ENCODE measurements around the gene MRPS2. TPM values are rescaled to one million over a fixed set of nuclear protein-coding genes. Genes with fewer than 3 reads are reported as not detected.
"Not testable (repeated sequence)": the region's sequence is repeated elsewhere in the genome, so short reads cannot be mapped to it uniquely, and the experiment has no call there.

Gene MRPS2
- total RNA-seq, 1 donor from 2014 or later, result 23.4 TPM

GRCh38 chr9:135531096-135531495 lies 30.6 kb downstream of the MRPS2 start:
- H3K4me3 ChIP-seq, result no peak overlapping the region
- H3K36me3 ChIP-seq, result no peaks in the 10 kb centered on the region
- H3K27ac ChIP-seq, result no peak overlapping the region
- no peaks in the 10 kb centered on the region for H3K79me2 ChIP-seq (ENCODE audit: low read depth)
- Mint-ChIP-seq H3K36me3 (no peaks in the 10 kb centered on the region), H3K4me3 (no peak overlapping the region), H3K4me1 (no peaks in the 10 kb centered on the region), H3K9me3 (no peaks in the 10 kb centered on the region), H3K27me3 (ENCODE audit: insufficient read depth, low read depth) (peaks cover 11% of the 10 kb centered on the region), H3K27ac (no peak overlapping the region)
- no peaks in the 10 kb centered on the region for H3K27me3 ChIP-seq
- H3K9ac ChIP-seq, result no peak overlapping the region
- no peak overlapping the region for H2AFZ ChIP-seq (replicated peaks)
- TF ChIP-seq EZH2 (IDR thresholded peaks at IDR 0.05) (no peak), EZH2phosphoT487 (IDR thresholded peaks at IDR 0.05) (no peak), CTCF (IDR thresholded peaks at IDR 0.05) (no peak)
- no peaks in the 10 kb centered on the region for H3F3A ChIP-seq (ENCODE audit: low read depth)
- no peak for DNase-seq (ENCODE audit: low spot score)
- H3K4me1 ChIP-seq, result no peaks in the 10 kb centered on the region
- no peaks in the 10 kb centered on the region for H4K20me1 ChIP-seq (ENCODE audit: low read depth)
- H3K4me2 ChIP-seq, result no peak overlapping the region
- H3K9me3 ChIP-seq (ENCODE audit: low read depth), result no peaks in the 10 kb centered on the region

- H3K4me3 Mint-ChIP-seq, result no peak overlapping the region
- Histone ChIP-seq H3K9ac (no peak overlapping the region), H4K20me1 (ENCODE audit: low read depth) (no peaks in the 10 kb centered on the region), H3K79me2 (ENCODE audit: low read depth) (no peaks in the 10 kb centered on the region), H3K27me3 (no peaks in the 10 kb centered on the region), H3F3A (ENCODE audit: low read depth) (no peaks in the 10 kb centered on the region), H3K4me1 (no peaks in the 10 kb centered on the region), H3K4me2 (no peak overlapping the region), H3K9me3 (ENCODE audit: low read depth) (no peaks in the 10 kb centered on the region), H3K27ac (no peak overlapping the region), H3K4me3 (no peak overlapping the region), H2AFZ (replicated peaks) (no peak overlapping the region), H3K36me3 (no peaks in the 10 kb centered on the region)
- no peak for DNase-seq (ENCODE audit: low spot score)
- no peaks in the 10 kb centered on the region for H3K4me1 Mint-ChIP-seq
- no peak for TF ChIP-seq EZH2phosphoT487 (IDR thresholded peaks at IDR 0.05)
- no peak for TF ChIP-seq CTCF (IDR thresholded peaks at IDR 0.05)
- TF ChIP-seq EZH2 (IDR thresholded peaks at IDR 0.05), result no peak
- no peaks in the 10 kb centered on the region for H3K9me3 Mint-ChIP-seq
- no peaks in the 10 kb centered on the region for H3K36me3 Mint-ChIP-seq
- no peak overlapping the region for H3K27ac Mint-ChIP-seq
- peaks cover 9% of the 10 kb centered on the region for H3K27me3 Mint-ChIP-seq (ENCODE audit: insufficient read depth, low read depth)
Observed at GRCh38 chr9:135533113-135533512, 32.6 kb downstream of the MRPS2 start.

GRCh38 chr9:135533674-135534073 lies 33.2 kb downstream of the MRPS2 start:
- H3K4me3 Mint-ChIP-seq, result no peak overlapping the region
- H3K27ac Mint-ChIP-seq, result no peak overlapping the region
- TF ChIP-seq EZH2phosphoT487 (IDR thresholded peaks at IDR 0.05), result no peak
- no peak for TF ChIP-seq EZH2 (IDR thresholded peaks at IDR 0.05)
- no peak for TF ChIP-seq CTCF (IDR thresholded peaks at IDR 0.05)
- Histone ChIP-seq H3K27me3 (no peaks in the 10 kb centered on the region), H3K9me3 (ENCODE audit: low read depth) (no peaks in the 10 kb centered on the region), H4K20me1 (ENCODE audit: low read depth) (no peaks in the 10 kb centered on the region), H3K4me2 (no peak overlapping the region), H2AFZ (replicated peaks) (no peak overlapping the region), H3F3A (ENCODE audit: low read depth) (no peaks in the 10 kb centered on the region), H3K4me3 (no peak overlapping the region), H3K79me2 (ENCODE audit: low read depth) (no peaks in the 10 kb centered on the region), H3K36me3 (no peaks in the 10 kb centered on the region), H3K4me1 (no peaks in the 10 kb centered on the region), H3K27ac (no peak overlapping the region), H3K9ac (no peak overlapping the region)
- no peaks in the 10 kb centered on the region for H3K36me3 Mint-ChIP-seq
- H3K4me1 Mint-ChIP-seq, result no peaks in the 10 kb centered on the region
- peaks cover 9% of the 10 kb centered on the region for H3K27me3 Mint-ChIP-seq (ENCODE audit: insufficient read depth, low read depth)
- no peaks in the 10 kb centered on the region for H3K9me3 Mint-ChIP-seq
- no peak for DNase-seq (ENCODE audit: low spot score)

- H3K9ac ChIP-seq; H3K4me3 ChIP-seq; H4K20me1 ChIP-seq (ENCODE audit: low read depth); H3K4me1 ChIP-seq; DNase-seq (ENCODE audit: low spot score); H3K27ac ChIP-seq; H3K36me3 ChIP-seq; H3K27me3 ChIP-seq; H3K9me3 ChIP-seq (ENCODE audit: low read depth); H3K36me3 Mint-ChIP-seq; H3K27ac Mint-ChIP-seq; H3K9me3 Mint-ChIP-seq; H3K79me2 ChIP-seq (ENCODE audit: low read depth); H3K4me3 Mint-ChIP-seq; H3K4me1 Mint-ChIP-seq; H3F3A ChIP-seq (ENCODE audit: low read depth); H2AFZ ChIP-seq (replicated peaks); H3K4me2 ChIP-seq: not testable (repeated sequence)
- H3K27me3 Mint-ChIP-seq (ENCODE audit: insufficient read depth, low read depth), result peaks cover 12% of the 10 kb centered on the region
Observed at GRCh38 chr9:135534192-135534711, 33.8 kb downstream of the MRPS2 start.

- DNase-seq (ENCODE audit: low spot score); H4K20me1 ChIP-seq (ENCODE audit: low read depth); H3K79me2 ChIP-seq (ENCODE audit: low read depth); H3K36me3 Mint-ChIP-seq; H3K4me1 Mint-ChIP-seq; H3K9me3 ChIP-seq (ENCODE audit: low read depth); H3K27ac Mint-ChIP-seq; H3K36me3 ChIP-seq; H3K4me2 ChIP-seq; H3K9ac ChIP-seq; H3K9me3 Mint-ChIP-seq; H3K4me1 ChIP-seq; H3K27ac ChIP-seq; H2AFZ ChIP-seq (replicated peaks); H3K27me3 ChIP-seq; H3F3A ChIP-seq (ENCODE audit: low read depth); H3K4me3 ChIP-seq; H3K4me3 Mint-ChIP-seq: not testable (repeated sequence)
- H3K27me3 Mint-ChIP-seq (ENCODE audit: insufficient read depth, low read depth), result peaks cover 11% of the 10 kb centered on the region
Observed at GRCh38 chr9:135534826-135535225, 34.3 kb downstream of the MRPS2 start.

GRCh38 chr9:135535631-135536030 lies 35.1 kb downstream of the MRPS2 start:
- H3F3A ChIP-seq (ENCODE audit: low read depth); H3K4me2 ChIP-seq; H3K4me3 Mint-ChIP-seq; H3K27ac Mint-ChIP-seq; H3K9me3 Mint-ChIP-seq; DNase-seq (ENCODE audit: low spot score); H2AFZ ChIP-seq (replicated peaks); H3K27me3 ChIP-seq; H4K20me1 ChIP-seq (ENCODE audit: low read depth); H3K4me1 ChIP-seq; H3K4me1 Mint-ChIP-seq; H3K36me3 Mint-ChIP-seq; H3K9ac ChIP-seq; H3K36me3 ChIP-seq; H3K9me3 ChIP-seq (ENCODE audit: low read depth); H3K27ac ChIP-seq; H3K4me3 ChIP-seq; H3K79me2 ChIP-seq (ENCODE audit: low read depth): not testable (repeated sequence)
- peaks cover 16% of the 10 kb centered on the region for H3K27me3 Mint-ChIP-seq (ENCODE audit: insufficient read depth, low read depth)

Data from neural progenitor cell (in vitro differentiated cells).